Panc1 (cell line): Measurements from ENCODE around the gene ADAM11. TPM values are rescaled to one million over a fixed set of nuclear protein-coding genes. Genes with fewer than 3 reads are reported as not detected.
A peak's percentile ranks its signal among the peaks of the same experiment; 100 is the strongest.

Experiments
- ATAC-seq: fragments of 200-7000 bp; cut with Tn5 transposase; 2 replicates; pipeline ENCODE4 v1.9.1; 2020; ENCODE audit warnings: mild to moderate bottlenecking, moderate library complexity
- BruUV-seq: library from RNA; stranded (reverse); fragments of 400-500 nt; replicated peaks from 2 replicates; lab custom pipeline; 2021; lab: Mats Ljungman, UMichigan
- CTCF ChIA-PET: fragments of 300-600 bp; sonication (Branson Sonifier 250); formaldehyde crosslinking; loops from one replicate; lab custom pipeline; 2022; ENCODE audit warnings: antibody characterized with exemption; lab: Charles Lee
- POLR2A ChIA-PET: fragments of 300-600 bp; sonication (Branson Sonifier 250); formaldehyde crosslinking; loops from one replicate; lab custom pipeline; 2022; ENCODE audit warnings: antibody characterized with exemption; lab: Charles Lee
- DNase-seq: peaks from one replicate; pipeline ENCODE4 v3.0.0-alpha.2; 2010; ENCODE audit warnings: low read depth, low spot score
- H3K27ac ChIP-seq: 2 replicates; pipeline ENCODE4 v1.5.1; 2011; ENCODE audit warnings: mild to moderate bottlenecking, low read length, inconsistent platforms
- H3K27me3 ChIP-seq: fragments of 200-500 bp; sonication (Bioruptor generic); 2 replicates; pipeline ENCODE4 v1.6.0; 2014; ENCODE audit warnings: low read length, inconsistent platforms; ENCODE audit not compliant: control insufficient read depth, insufficient read depth
- H3K36me3 ChIP-seq: fragments of 200-500 bp; sonication (Bioruptor generic); 2 replicates; pipeline ENCODE4 v1.5.1; 2014; ENCODE audit warnings: inconsistent platforms, mild to moderate bottlenecking, low read length, moderate library complexity; ENCODE audit not compliant: control insufficient read depth, insufficient read depth
- H3K4me1 ChIP-seq: 2 replicates; pipeline ENCODE4 v1.5.1; 2011; ENCODE audit warnings: inconsistent platforms, mild to moderate bottlenecking, low read length, moderate library complexity; ENCODE audit not compliant: control insufficient read depth, insufficient read depth
- H3K4me3 ChIP-seq, 2 experiments: 2 replicates each; pipeline ENCODE4 v1.5.1; 2011 to 2012; ENCODE audit warnings: low read depth in 2 of 2, low read length in 2 of 2, mild to moderate bottlenecking in 2 of 2, inconsistent platforms in 1 of 2, moderate library complexity in 1 of 2
- H3K9me3 ChIP-seq: fragments of 200-500 bp; sonication (Bioruptor generic); 2 replicates; pipeline ENCODE4 v1.5.1; 2014; ENCODE audit warnings: low read depth, mild to moderate bottlenecking, inconsistent platforms, low read length, moderate library complexity; ENCODE audit not compliant: control insufficient read depth, insufficient read depth
- CTCF ChIP-seq: fragments of 450-650 bp; IDR thresholded peaks from 2 replicates; pipeline ENCODE4 v1.5.1; 2017; ENCODE audit warnings: mild to moderate bottlenecking
- POLR2AphosphoS5 ChIP-seq: IDR thresholded peaks from 2 replicates; pipeline ENCODE4 v1.6.1; 2012; ENCODE audit warnings: mild to moderate bottlenecking, low read depth, low read length, moderate library complexity
- REST ChIP-seq, 2 experiments: IDR thresholded peaks; 2 replicates each; pipeline ENCODE4 v1.6.1; 2011 to 2012; ENCODE audit warnings: low read depth in 2 of 2, control low read depth in 1 of 2, low read length in 1 of 2, mild to moderate bottlenecking in 1 of 2, moderate library complexity in 1 of 2; ENCODE audit not compliant: insufficient read depth in 1 of 2
- SIN3A ChIP-seq: IDR thresholded peaks from 2 replicates; pipeline ENCODE4 v1.6.1; 2012; ENCODE audit warnings: low read depth, mild to moderate bottlenecking, low read length, moderate library complexity, borderline replicate concordance; ENCODE audit not compliant: insufficient read depth
- TCF7L2 ChIP-seq: IDR thresholded peaks from 2 replicates; pipeline ENCODE4 v1.6.1; 2011; ENCODE audit warnings: mild to moderate bottlenecking, low read depth, low read length, inconsistent platforms
- in situ Hi-C: cut with HindIII; loops from 2 replicates; pipeline ENCODE4 v1.10.0; 2016; ENCODE audit warnings: low sequenced_read_pairs, low pct_unique_long_range_greater_than_20kb
- intact Hi-C: fragments of 100-400 bp; cut with micrococcal nuclease; formaldehyde crosslinking; loops from one replicate; pipeline ENCODE4 v1.10.0; 2022; ENCODE audit not compliant: unreplicated experiment
- total RNA-seq: library from RNA; stranded (reverse); gene quantifications from one replicate; pipeline ENCODE4 v1.2.1, GENCODE V29; 2021; ENCODE audit not compliant: unreplicated experiment

Gene ADAM11
- total RNA-seq, 1 experiment from 2014 or later, result 3.5 TPM

- no peak for TF ChIP-seq CTCF
- no peak for TF ChIP-seq TCF7L2
- no peak for TF ChIP-seq REST (IDR thresholded peaks at IDR 0.05; ENCODE audit: insufficient read depth in 1 of 2, low read depth in 2 of 2, low read length in 1 of 2)
- no peak for TF ChIP-seq POLR2AphosphoS5
- TF ChIP-seq SIN3A, result no peak
- no peaks in the 10 kb centered on the region for H3K36me3 ChIP-seq
- no peaks in the 10 kb centered on the region for H3K27me3 ChIP-seq
- H3K9me3 ChIP-seq, result no peaks in the 10 kb centered on the region
- ChIA-PET CTCF (interaction anchor here (0.5 to 0.7 kb wide), 4 partner anchors 19 to 94 kb away, joined by 4 to 8 read pairs (median 5); no protein-coding TSS in a partner anchor), POLR2A (no interaction called here)
- ATAC-seq (peak; percentile 53), DNase-seq (no peak)
- no TSS peak for BruUV-seq
- H3K4me1 ChIP-seq, result peaks cover 3% of the 10 kb centered on the region
- intact Hi-C loops (loop anchor here (5.0 kb wide), 1 partner anchor 91 kb away; no protein-coding TSS in a partner anchor), in situ Hi-C loops (no loop called here)
- 0 out of 2 replicates have a peak overlapping the region, but pooled peaks have one; percentile 2 for H3K27ac ChIP-seq
- H3K4me3 ChIP-seq, result peak overlapping the region; percentile 58 to 65
Measured at GRCh38 chr17:44775838-44776621, 17.2 kb downstream of the ADAM11 start.

GRCh38 chr17:44776628-44777393, 18.0 kb downstream of the ADAM11 start:
- no peak for ATAC-seq
- BruUV-seq, result no TSS peak
- in situ Hi-C loops (no loop called here), intact Hi-C loops (loop anchor here (5.0 kb wide), 1 partner anchor 90 kb away; no protein-coding TSS in a partner anchor)
- Histone ChIP-seq H3K4me3 (no peak overlapping the region; a peak in 2 of 4 replicates), H3K27ac (no peak overlapping the region), H3K9me3 (no peaks in the 10 kb centered on the region), H3K36me3 (no peaks in the 10 kb centered on the region), H3K4me1 (peaks cover 3% of the 10 kb centered on the region), H3K27me3 (no peaks in the 10 kb centered on the region)
- POLR2A ChIA-PET, result no interaction called here
- CTCF ChIA-PET, result interaction anchor here (0.6 kb wide), 1 partner anchor 11 kb away, joined by 3 read pairs; no protein-coding TSS in a partner anchor
- no peak for DNase-seq
- TF ChIP-seq REST (IDR thresholded peaks at IDR 0.05; ENCODE audit: insufficient read depth in 1 of 2, low read depth in 2 of 2, low read length in 1 of 2) (no peak), POLR2AphosphoS5 (no peak), CTCF (no peak), TCF7L2 (no peak), SIN3A (no peak)
